Kidney epithelial cell (primary cell): Measurements from ENCODE around the gene MAPKAP1. TPM values are rescaled to one million over a fixed set of nuclear protein-coding genes. Genes with fewer than 3 reads are reported as not detected.

Source experiments
- DNase-seq: peaks from one replicate; pipeline ENCODE4 v3.0.0-alpha.2; 2010; ENCODE audit warnings: low read depth
- H3K27me3 ChIP-seq: 2 replicates; pipeline ENCODE4 v1.6.0; 2011; ENCODE audit warnings: low read length; ENCODE audit not compliant: control insufficient read depth, insufficient read depth
- H3K36me3 ChIP-seq: 2 replicates; pipeline ENCODE4 v1.5.1; 2011; ENCODE audit warnings: low read length; ENCODE audit not compliant: control insufficient read depth, insufficient read depth
- H3K4me3 ChIP-seq: 2 replicates; pipeline ENCODE4 v1.5.1; 2011; ENCODE audit warnings: low read depth, mild to moderate bottlenecking, control low read depth, low read length
- total RNA-seq: library from RNA; depleted of rRNA; stranded (reverse); fragments of >200 nt; gene quantifications from 2 replicates; pipeline ENCODE4 v1.2.3, GENCODE V29; 2015
- TF ChIP-seq, protein P1 (sequence below): IDR thresholded peaks from 2 replicates; pipeline ENCODE4 v1.5.1; 2011; ENCODE audit warnings: mild to moderate bottlenecking, moderate library complexity, low read length, control low read depth, inconsistent platforms; ENCODE audit not compliant: insufficient read depth, poor library complexity, severe bottlenecking

MAPKAP1 gene
- total RNA-seq, 1 donor from 2014 or later = 101 TPM

GRCh38 chr9:125545845-125546244 lies 161.2 kb downstream of the MAPKAP1 start:
- DNase-seq = no peak
- H3K27me3 ChIP-seq = no peaks in the 10 kb centered on the region
- no peaks in the 10 kb centered on the region for H3K36me3 ChIP-seq
- H3K4me3 ChIP-seq = no peak overlapping the region
- TF ChIP-seq, protein P1, sequence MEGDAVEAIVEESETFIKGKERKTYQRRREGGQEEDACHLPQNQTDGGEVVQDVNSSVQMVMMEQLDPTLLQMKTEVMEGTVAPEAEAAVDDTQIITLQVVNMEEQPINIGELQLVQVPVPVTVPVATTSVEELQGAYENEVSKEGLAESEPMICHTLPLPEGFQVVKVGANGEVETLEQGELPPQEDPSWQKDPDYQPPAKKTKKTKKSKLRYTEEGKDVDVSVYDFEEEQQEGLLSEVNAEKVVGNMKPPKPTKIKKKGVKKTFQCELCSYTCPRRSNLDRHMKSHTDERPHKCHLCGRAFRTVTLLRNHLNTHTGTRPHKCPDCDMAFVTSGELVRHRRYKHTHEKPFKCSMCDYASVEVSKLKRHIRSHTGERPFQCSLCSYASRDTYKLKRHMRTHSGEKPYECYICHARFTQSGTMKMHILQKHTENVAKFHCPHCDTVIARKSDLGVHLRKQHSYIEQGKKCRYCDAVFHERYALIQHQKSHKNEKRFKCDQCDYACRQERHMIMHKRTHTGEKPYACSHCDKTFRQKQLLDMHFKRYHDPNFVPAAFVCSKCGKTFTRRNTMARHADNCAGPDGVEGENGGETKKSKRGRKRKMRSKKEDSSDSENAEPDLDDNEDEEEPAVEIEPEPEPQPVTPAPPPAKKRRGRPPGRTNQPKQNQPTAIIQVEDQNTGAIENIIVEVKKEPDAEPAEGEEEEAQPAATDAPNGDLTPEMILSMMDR = no peak

GRCh38 chr9:125544988-125545651 lies 161.9 kb downstream of the MAPKAP1 start:
- DNase-seq = no peak
- H3K36me3 ChIP-seq = no peaks in the 10 kb centered on the region
- no peaks in the 10 kb centered on the region for H3K27me3 ChIP-seq
- TF ChIP-seq, protein P1 = no peak
- H3K4me3 ChIP-seq = no peak overlapping the region

DNA sequence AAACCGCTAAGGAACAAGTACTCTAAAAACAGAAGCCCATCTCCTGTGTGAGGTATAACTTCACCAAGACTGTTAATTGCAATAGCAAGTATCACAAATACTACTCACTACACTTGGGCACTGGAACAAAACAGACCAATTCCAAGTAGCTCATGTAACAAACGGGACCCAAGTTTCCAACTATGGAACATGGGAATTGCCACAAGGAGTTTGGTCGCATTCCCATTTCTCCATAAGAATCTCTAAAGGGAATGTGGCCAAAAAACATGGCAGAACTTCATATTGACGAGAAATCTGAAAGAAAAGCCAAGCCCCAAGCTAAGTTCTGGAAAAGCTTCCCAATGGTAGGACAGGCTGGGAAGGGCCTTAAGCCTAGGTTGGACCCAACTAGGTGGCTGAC lies 162.5 kb downstream of the MAPKAP1 start:
- Histone ChIP-seq H3K27me3 (no peaks in the 10 kb centered on the region), H3K4me3 (no peak overlapping the region), H3K36me3 (no peaks in the 10 kb centered on the region)
- no peak for DNase-seq
- TF ChIP-seq, protein P1 = no peak

DNA sequence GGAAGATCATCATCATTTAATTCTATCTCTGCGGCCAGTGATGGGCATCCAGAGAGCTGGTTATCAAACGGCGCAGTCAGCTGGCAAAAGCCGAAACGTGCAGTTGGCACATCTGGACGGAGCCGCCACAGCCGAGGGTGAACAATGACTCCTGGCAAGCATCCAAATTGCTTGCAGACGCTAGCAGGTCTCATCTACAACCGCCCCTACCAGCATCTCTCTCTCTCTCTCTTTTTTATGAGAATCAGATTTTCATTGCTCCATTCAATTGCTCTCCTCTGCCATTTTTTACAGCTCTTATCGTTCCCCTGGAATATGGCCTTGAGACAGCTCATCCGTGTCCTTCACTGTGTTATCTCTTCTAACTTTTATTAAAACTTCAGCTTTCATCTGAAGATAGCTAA lies 165.2 kb downstream of the MAPKAP1 start:
- no peak for DNase-seq
- TF ChIP-seq, protein P1 = no peak
- no peaks in the 10 kb centered on the region for H3K27me3 ChIP-seq
- H3K4me3 ChIP-seq = no peak overlapping the region
- H3K36me3 ChIP-seq = no peaks in the 10 kb centered on the region

DNA sequence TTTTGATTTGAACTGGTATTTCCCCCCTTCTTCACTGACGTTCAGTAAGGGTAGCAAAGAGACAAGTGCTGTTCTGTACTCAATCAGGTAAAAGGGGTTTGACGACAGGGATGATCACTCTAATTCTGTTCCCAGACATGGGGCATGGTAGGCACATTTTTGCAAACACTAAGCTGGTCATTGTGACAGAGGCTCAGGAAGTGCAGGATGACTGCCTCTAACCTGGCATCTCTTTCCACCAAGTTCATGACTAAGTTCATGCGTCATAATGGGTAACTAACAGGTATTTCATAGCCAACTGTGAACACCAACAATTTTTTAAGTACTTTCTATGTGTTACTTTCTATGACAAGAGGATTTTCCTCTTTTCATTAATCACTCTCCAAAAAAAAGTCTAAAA lies 166.5 kb downstream of the MAPKAP1 start:
- DNase-seq = peak; percentile 58
- no peak overlapping the region for H3K4me3 ChIP-seq
- TF ChIP-seq, protein P1 = no peak
- H3K27me3 ChIP-seq = no peaks in the 10 kb centered on the region
- H3K36me3 ChIP-seq = no peaks in the 10 kb centered on the region

DNA sequence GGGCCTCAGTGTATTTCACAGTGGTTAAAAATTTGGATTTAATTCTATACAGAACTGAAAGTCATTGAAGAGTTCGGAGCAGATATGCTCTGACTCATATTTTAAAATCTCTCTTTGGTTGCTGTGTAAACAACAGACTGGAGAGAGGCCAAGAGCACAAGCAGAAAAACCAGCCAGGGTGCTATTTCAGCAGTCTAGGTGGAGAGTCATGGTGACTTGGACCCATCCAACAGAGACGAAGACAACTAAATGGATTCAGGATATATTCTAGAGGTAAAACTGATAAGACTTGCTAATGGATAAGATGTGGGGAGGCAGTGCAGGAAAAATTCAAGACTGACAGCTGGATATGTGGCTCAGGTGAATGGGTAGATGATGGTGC lies 168.9 kb downstream of the MAPKAP1 start:
- peak; percentile 86 for DNase-seq

More for the DNA sequence above, 168.9 kb downstream of the MAPKAP1 start:
- no peaks in the 10 kb centered on the region for H3K27me3 ChIP-seq
- H3K4me3 ChIP-seq = no peak overlapping the region
- TF ChIP-seq, protein P1 = no peak
- H3K36me3 ChIP-seq = no peaks in the 10 kb centered on the region
